GF-D8 (cell line): ENCODE data around the gene FHIT.

Experiments
- DNase-seq: peaks from one replicate; lab custom pipeline; 2025; lab: John Stamatoyannopoulos, UW

Gene FHIT

GRCh38 chr3:60841355-60841754 lies 409.9 kb downstream of the FHIT start:
- DNase-seq: no peak

- no peak for DNase-seq
These were observed 412.0 kb downstream of the FHIT start for GRCh38 chr3:60839246-60839645.

- no peak for DNase-seq
These were observed 415.5 kb downstream of the FHIT start for GRCh38 chr3:60835796-60836195.

- no peak for DNase-seq
These were observed 422.2 kb downstream of the FHIT start for GRCh38 chr3:60829058-60829457.

- DNase-seq: no peak
These were observed 423.6 kb downstream of the FHIT start for GRCh38 chr3:60827666-60828065.

- no peak for DNase-seq
These were observed 424.7 kb downstream of the FHIT start for GRCh38 chr3:60826511-60826910.

GRCh38 chr3:60812502-60812901 lies 438.8 kb downstream of the FHIT start:
- DNase-seq: no peak

- DNase-seq: no peak
These were observed 440.4 kb downstream of the FHIT start for GRCh38 chr3:60810881-60811280.

- no peak for DNase-seq
These were observed 441.2 kb downstream of the FHIT start for GRCh38 chr3:60809857-60810610.

GRCh38 chr3:60803216-60804173 lies 447.8 kb downstream of the FHIT start:
- DNase-seq: no peak

- no peak for DNase-seq
These were observed 449.9 kb downstream of the FHIT start for GRCh38 chr3:60801307-60801706.

- DNase-seq: no peak
These were observed 452.8 kb downstream of the FHIT start for GRCh38 chr3:60798456-60798855.

- no peak for DNase-seq
These were observed 458.9 kb downstream of the FHIT start for GRCh38 chr3:60792249-60792852.

GRCh38 chr3:60788185-60788584 lies 463.1 kb downstream of the FHIT start:
- no peak for DNase-seq

- no peak for DNase-seq
These were observed 469.3 kb downstream of the FHIT start for GRCh38 chr3:60781935-60782334.

- DNase-seq: no peak
These were observed 471.6 kb downstream of the FHIT start for GRCh38 chr3:60779637-60780036.

- DNase-seq: no peak
These were observed 475.3 kb downstream of the FHIT start for GRCh38 chr3:60775985-60776384.

- DNase-seq: no peak
These were observed 476.6 kb downstream of the FHIT start for GRCh38 chr3:60774617-60775016.

GRCh38 chr3:60772584-60772983 lies 478.7 kb downstream of the FHIT start:
- no peak for DNase-seq

GRCh38 chr3:60771766-60772165 lies 479.5 kb downstream of the FHIT start:
- DNase-seq: no peak

GRCh38 chr3:60770532-60770931 lies 480.7 kb downstream of the FHIT start:
- DNase-seq: no peak

- DNase-seq: no peak
These were observed 483.7 kb downstream of the FHIT start for GRCh38 chr3:60767536-60767935.

GRCh38 chr3:60765776-60766175 lies 485.5 kb downstream of the FHIT start:
- no peak for DNase-seq
